ENCODE results near the gene RASL11A. TPM values are rescaled to one million over a fixed set of nuclear protein-coding genes. Genes with fewer than 3 reads are reported as not detected.

Gene RASL11A
- total and polyA plus RNA-seq, 2 of the 13 experiments (the other 11 are each of a cell fraction or from before 2014, with no cell fraction given), result 3.0 to 4.1 TPM

- Histone ChIP-seq H2AFZ (ENCODE audit: low read length) (peak overlapping the region; percentile 8), H3K4me3 (replicated peaks in 1 of 3; ENCODE audit: insufficient read depth in 1 of 3, low read depth in 2 of 3, low read length in 3 of 3) (peak overlapping the region; percentile 53 to 84 (median 76)), H3K27ac (ENCODE audit: extremely low read length, insufficient read depth, low read length) (no peak overlapping the region), H4K20me1 (ENCODE audit: insufficient read depth, low read length) (no peaks in the 10 kb centered on the region), H3K9me3 (ENCODE audit: low read length) (no peaks in the 10 kb centered on the region), H3K27me3 (ENCODE audit: control insufficient read depth in 1 of 2, insufficient read depth in 2 of 2, low read length in 2 of 2) (no peaks in the 10 kb centered on the region), H3K36me3 (replicated peaks in 1 of 2; ENCODE audit: control insufficient read depth in 1 of 2, insufficient read depth in 2 of 2, low read length in 2 of 2) (no peaks in the 10 kb centered on the region), H3K79me2 (ENCODE audit: insufficient read depth, low read length) (no peaks in the 10 kb centered on the region), H3K9ac (ENCODE audit: insufficient read depth, low read depth, low read length) (peak overlapping the region; percentile 65; the same call in 1 of the 2 replicates), H3K4me1 (ENCODE audit: insufficient read depth, low read length) (peaks cover 15% of the 10 kb centered on the region), H3K4me2 (ENCODE audit: low read depth, low read length) (peak overlapping the region; percentile 86)
- BruUV-seq (replicated peaks), result TSS peak; percentile 57
- no peak for TF ChIP-seq ZFP41 (CRISPR knock-in tag; IDR thresholded peaks at IDR 0.05; ENCODE audit: borderline replicate concordance)
- TF ChIP-seq ZFP36L1 (CRISPR knock-in tag; IDR thresholded peaks at IDR 0.05), result no peak
- TF ChIP-seq GLMP (CRISPR knock-in tag; IDR thresholded peaks at IDR 0.05; ENCODE audit: borderline replicate concordance), result no peak
- no peak for TF ChIP-seq ZBTB39 (CRISPR knock-in tag; IDR thresholded peaks at IDR 0.05)
- TF ChIP-seq DR1 (CRISPR knock-in tag; IDR thresholded peaks at IDR 0.05), result no peak
- TF ChIP-seq ZNF296 (CRISPR knock-in tag; conservative IDR thresholded peaks at IDR 0.05), result no peak
- no peak for TF ChIP-seq CEBPG (CRISPR knock-in tag; IDR thresholded peaks at IDR 0.05)
- TF ChIP-seq ATF2 (CRISPR knock-in tag; IDR thresholded peaks at IDR 0.05), result no peak
- TF ChIP-seq ZNF274 (CRISPR knock-in tag; IDR thresholded peaks at IDR 0.05), result no peak
- TF ChIP-seq NR2C2 (CRISPR knock-in tag; IDR thresholded peaks at IDR 0.05; ENCODE audit: borderline replicate concordance), result no peak
- no peak for TF ChIP-seq ZNF720 (CRISPR knock-in tag; IDR thresholded peaks at IDR 0.05)
- TF ChIP-seq FOXA3 (CRISPR knock-in tag; IDR thresholded peaks at IDR 0.05), result no peak
- no peak for TF ChIP-seq ZNF607 (CRISPR knock-in tag; IDR thresholded peaks at IDR 0.05; ENCODE audit: borderline replicate concordance)
- no peak for TF ChIP-seq ZNF550 (CRISPR knock-in tag; IDR thresholded peaks at IDR 0.05; ENCODE audit: borderline replicate concordance)
- TF ChIP-seq ZNF253 (CRISPR knock-in tag; IDR thresholded peaks at IDR 0.05; ENCODE audit: borderline replicate concordance), result no peak
- no peak for TF ChIP-seq TEAD3 (CRISPR knock-in tag; optimal IDR thresholded peaks at IDR 0.05; ENCODE audit: borderline replicate concordance)
- TF ChIP-seq ZHX1 (CRISPR knock-in tag; IDR thresholded peaks at IDR 0.05; ENCODE audit: low read depth), result no peak
- TF ChIP-seq ISL2 (CRISPR knock-in tag; IDR thresholded peaks at IDR 0.05), result no peak
- WGBS (ENCODE audit: low lambda C conversion rate), result 40% methylated on average over 6 of the region's 15 CpGs
- ChIA-PET CTCF (ENCODE audit: low intra/inter-chr PET ratio, low total read pairs) (no interaction called here), POLR2A (no interaction called here)
- DNase-seq (ENCODE audit: low spot score) (no peak), FAIRE-seq (no peak), ATAC-seq (no peak)
- in situ Hi-C loops (cut with HindIII; ENCODE audit: extremely low pct_ligation_motif_present, low pct_unique_long_range_greater_than_20kb) (no loop called here), intact Hi-C loops (cut with micrococcal nuclease; ENCODE audit: unreplicated experiment) (loop anchor here (5.0 kb wide), 2 partner anchors 86 to 324 kb away; no protein-coding TSS in a partner anchor)
Observed at GRCh38 chr13:27271570-27272096, 1.0 kb downstream of the RASL11A start.
